IMR-90 (cell line): Measurements from ENCODE around the gene MARK4.

Source experiments
- CTCF ChIP-seq: conservative IDR thresholded peaks from 2 replicates; pipeline ENCODE4 v1.5.1; 2012; ENCODE audit warnings: mild to moderate bottlenecking, low read depth, low read length, improper control_type of control experiment
- NFE2L2 ChIP-seq: fragments of 150-350 bp; IDR thresholded peaks from 2 replicates; pipeline ENCODE4 v1.6.1; 2016; ENCODE audit warnings: low read depth, mild to moderate bottlenecking, low read length
- RFX5 ChIP-seq: IDR thresholded peaks from 2 replicates; pipeline ENCODE4 v1.8.0; 2012; ENCODE audit warnings: low read depth, mild to moderate bottlenecking, low read length, moderate library complexity

- TF ChIP-seq CTCF, result no peak
- no peak for TF ChIP-seq RFX5
- TF ChIP-seq NFE2L2, result no peak
These were observed 103.3 kb downstream of the MARK4 start for GRCh38 chr19:45354241-45354842.
